K562 (cell line): ENCODE data around the gene ZNF2. TPM values are rescaled to one million over a fixed set of nuclear protein-coding genes. Genes with fewer than 3 reads are reported as not detected.

Experiments used
- CHAMP1 ChIP-seq: fragments of 450-650 bp; IDR thresholded peaks from 2 replicates; pipeline ENCODE4 v1.6.1; 2016; ENCODE audit warnings: mild to moderate bottlenecking
- HNRNPH1 ChIP-seq: fragments of 200-400 bp; formaldehyde crosslinking; optimal IDR thresholded peaks from 2 replicates; pipeline ENCODE3; 2017; ENCODE audit warnings: low read depth, mild to moderate bottlenecking, low read length, moderate library complexity
- L3MBTL2 ChIP-seq: fragments of 450-650 bp; IDR thresholded peaks from 2 replicates; pipeline ENCODE4 v1.6.1; 2016; ENCODE audit warnings: mild to moderate bottlenecking, moderate library complexity
- MAFK ChIP-seq: IDR thresholded peaks from 2 replicates; pipeline ENCODE4 v1.6.1; 2011; ENCODE audit warnings: low read length, improper control_type of control experiment
- MAZ ChIP-seq, 2 experiments: fragments of 450-650 bp in 1 of 2; sonication (generic) in 1 of 2; formaldehyde crosslinking; IDR thresholded peaks in 1 of 2; conservative IDR thresholded peaks in 1 of 2; 2 replicates each; pipeline versions ENCODE4 v1.4.0 to v1.5.0; 2020; ENCODE audit warnings: mild to moderate bottlenecking in 1 of 2, missing genetic modification reagents in 1 of 2
- SIN3B ChIP-seq: fragments of 450-650 bp; IDR thresholded peaks from 2 replicates; pipeline ENCODE4 v1.6.1; 2017; ENCODE audit warnings: low read depth, mild to moderate bottlenecking, moderate library complexity
- SMARCC2 ChIP-seq: fragments of 450-650 bp; IDR thresholded peaks from 2 replicates; pipeline ENCODE4 v1.6.1; 2017; ENCODE audit warnings: antibody characterized with exemption, moderate library complexity, mild to moderate bottlenecking, low read depth
- XRCC5 ChIP-seq: fragments of 200-400 bp; formaldehyde crosslinking; IDR thresholded peaks from 2 replicates; pipeline ENCODE4 v1.6.1; 2017; ENCODE audit warnings: low read depth, mild to moderate bottlenecking, low read length
- ZKSCAN8 ChIP-seq: fragments of 200-800 bp; sonication (Bioruptor generic); IDR thresholded peaks from 2 replicates; pipeline ENCODE4 v1.6.1; 2016; ENCODE audit warnings: missing genetic modification characterization, missing compliant biosample characterization
- ZNF277 ChIP-seq: fragments of 250-450 bp; sonication (Bioruptor Pico); IDR thresholded peaks from 2 replicates; pipeline ENCODE4 v1.8.0; 2022; ENCODE audit warnings: inconsistent platforms, mild to moderate bottlenecking, moderate library complexity, borderline replicate concordance
- ZNF507 ChIP-seq: conservative IDR thresholded peaks from 2 replicates; pipeline ENCODE4 v1.6.1; 2017; ENCODE audit warnings: missing genetic modification characterization, missing compliant biosample characterization
- polyA plus RNA-seq, 8 experiments: library from polyadenylated mRNA; depleted of rRNA in 4 of 8; stranded (reverse) in 5 of 8; unstranded in 3 of 8; fragments of >200 nt; fragmentation: Nextera tagmentation in 2 of 8; fragmentation: Illumina TruSeq in 1 of 8; extraction: Ambion mirVana in 2 of 8; extraction: Trizol in 1 of 8; gene quantifications; 2 replicates each; pipeline versions ENCODE4 v1.2.1 to v1.2.3, GENCODE V29; 2011 to 2014; ENCODE audit warnings: inconsistent platforms in 1 of 8, missing spikeins in 1 of 8
- total RNA-seq, 7 experiments: library from RNA; depleted of rRNA in 6 of 7; stranded (reverse); fragments of >200 nt in 6 of 7; fragmentation: Illumina TruSeq in 2 of 7; extraction: Trizol in 2 of 7; gene quantifications; 2 replicates each; pipeline versions ENCODE4 v1.2.1 to v1.2.3, GENCODE V29; 2011 to 2021; ENCODE audit warnings: low replicate concordance in 1 of 7
- TF ChIP-seq, protein P1 (sequence below): fragments of 250-450 bp; sonication (Bioruptor Pico); IDR thresholded peaks from 2 replicates; pipeline ENCODE4 v1.4.0; 2020; ENCODE audit warnings: mild to moderate bottlenecking, moderate library complexity
- TF ChIP-seq, protein P2 (sequence below), 2 experiments: fragments of 450-650 bp; formaldehyde crosslinking in 1 of 2; IDR thresholded peaks; 2 replicates each; pipeline versions ENCODE4 v1.4.0 to v1.6.1; 2014 to 2020; ENCODE audit warnings: mild to moderate bottlenecking in 2 of 2, borderline replicate concordance in 1 of 2, low read depth in 1 of 2

ZNF2 gene
- total and polyA plus RNA-seq, 9 of the 15 experiments (the other 6 are each of a cell fraction or from before 2014, with no cell fraction given): 1.6 to 4.5 (median 3.4) TPM

DNA sequence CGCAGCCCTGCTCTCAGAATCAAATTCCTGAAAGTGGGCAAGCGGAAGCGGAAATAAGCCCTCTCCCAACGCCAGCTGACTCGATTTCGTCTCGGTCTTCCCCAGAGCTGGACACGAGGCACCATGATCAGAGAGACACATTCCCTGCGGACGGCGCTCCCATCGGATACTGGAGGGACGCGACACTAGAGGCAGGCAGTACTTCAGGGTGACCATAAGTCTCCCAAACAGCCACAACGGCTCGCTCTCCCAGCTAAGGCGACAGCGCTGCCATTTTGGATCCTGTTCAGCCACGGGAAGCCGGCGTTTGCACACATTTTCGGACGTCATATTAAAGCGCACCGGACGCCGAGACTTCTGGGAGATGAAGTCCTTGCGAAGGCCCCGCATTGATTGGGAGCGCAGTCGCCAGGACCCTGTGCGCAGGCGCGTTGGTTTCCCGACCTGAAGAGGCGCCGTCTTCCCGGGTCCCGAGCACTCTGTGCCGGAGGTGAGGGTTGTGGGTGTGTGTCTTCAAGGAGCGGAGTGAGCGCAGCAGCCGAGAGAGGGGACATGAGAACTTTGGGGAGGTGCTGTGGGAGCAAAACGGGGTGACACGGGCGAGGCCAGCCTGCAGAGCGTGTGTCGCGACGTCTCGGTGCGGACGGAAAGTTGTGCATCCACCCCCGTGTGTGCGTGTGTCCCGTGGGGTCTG lies at the start of gene ZNF2 (continued):
- TF ChIP-seq, protein P1, sequence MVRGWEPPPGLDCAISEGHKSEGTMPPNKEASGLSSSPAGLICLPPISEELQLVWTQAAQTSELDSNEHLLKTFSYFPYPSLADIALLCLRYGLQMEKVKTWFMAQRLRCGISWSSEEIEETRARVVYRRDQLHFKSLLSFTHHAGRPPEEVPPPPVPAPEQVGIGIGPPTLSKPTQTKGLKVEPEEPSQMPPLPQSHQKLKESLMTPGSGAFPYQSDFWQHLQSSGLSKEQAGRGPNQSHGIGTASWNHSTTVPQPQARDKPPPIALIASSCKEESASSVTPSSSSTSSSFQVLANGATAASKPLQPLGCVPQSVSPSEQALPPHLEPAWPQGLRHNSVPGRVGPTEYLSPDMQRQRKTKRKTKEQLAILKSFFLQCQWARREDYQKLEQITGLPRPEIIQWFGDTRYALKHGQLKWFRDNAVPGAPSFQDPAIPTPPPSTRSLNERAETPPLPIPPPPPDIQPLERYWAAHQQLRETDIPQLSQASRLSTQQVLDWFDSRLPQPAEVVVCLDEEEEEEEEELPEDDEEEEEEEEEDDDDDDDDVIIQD (CRISPR knock-in tag): no peak
- TF ChIP-seq CHAMP1: no peak
- TF ChIP-seq XRCC5: no peak
- TF ChIP-seq MAZ (CRISPR knock-in tag; conservative IDR thresholded peaks at IDR 0.05 in 1 of 2, IDR thresholded peaks at IDR 0.05 in 1 of 2): peak in 1 of 2 experiments; percentile 51; a peak in 2 of 4 replicates
- no peak for TF ChIP-seq HNRNPH1
- peak; percentile 80 for TF ChIP-seq L3MBTL2
- peak; percentile 29; the same call in 1 of the 2 replicates for TF ChIP-seq MAFK
- no peak for TF ChIP-seq ZNF507 (tag)
- TF ChIP-seq SMARCC2: no peak
- TF ChIP-seq ZNF277 (CRISPR knock-in tag): no peak
- TF ChIP-seq, protein P2, sequence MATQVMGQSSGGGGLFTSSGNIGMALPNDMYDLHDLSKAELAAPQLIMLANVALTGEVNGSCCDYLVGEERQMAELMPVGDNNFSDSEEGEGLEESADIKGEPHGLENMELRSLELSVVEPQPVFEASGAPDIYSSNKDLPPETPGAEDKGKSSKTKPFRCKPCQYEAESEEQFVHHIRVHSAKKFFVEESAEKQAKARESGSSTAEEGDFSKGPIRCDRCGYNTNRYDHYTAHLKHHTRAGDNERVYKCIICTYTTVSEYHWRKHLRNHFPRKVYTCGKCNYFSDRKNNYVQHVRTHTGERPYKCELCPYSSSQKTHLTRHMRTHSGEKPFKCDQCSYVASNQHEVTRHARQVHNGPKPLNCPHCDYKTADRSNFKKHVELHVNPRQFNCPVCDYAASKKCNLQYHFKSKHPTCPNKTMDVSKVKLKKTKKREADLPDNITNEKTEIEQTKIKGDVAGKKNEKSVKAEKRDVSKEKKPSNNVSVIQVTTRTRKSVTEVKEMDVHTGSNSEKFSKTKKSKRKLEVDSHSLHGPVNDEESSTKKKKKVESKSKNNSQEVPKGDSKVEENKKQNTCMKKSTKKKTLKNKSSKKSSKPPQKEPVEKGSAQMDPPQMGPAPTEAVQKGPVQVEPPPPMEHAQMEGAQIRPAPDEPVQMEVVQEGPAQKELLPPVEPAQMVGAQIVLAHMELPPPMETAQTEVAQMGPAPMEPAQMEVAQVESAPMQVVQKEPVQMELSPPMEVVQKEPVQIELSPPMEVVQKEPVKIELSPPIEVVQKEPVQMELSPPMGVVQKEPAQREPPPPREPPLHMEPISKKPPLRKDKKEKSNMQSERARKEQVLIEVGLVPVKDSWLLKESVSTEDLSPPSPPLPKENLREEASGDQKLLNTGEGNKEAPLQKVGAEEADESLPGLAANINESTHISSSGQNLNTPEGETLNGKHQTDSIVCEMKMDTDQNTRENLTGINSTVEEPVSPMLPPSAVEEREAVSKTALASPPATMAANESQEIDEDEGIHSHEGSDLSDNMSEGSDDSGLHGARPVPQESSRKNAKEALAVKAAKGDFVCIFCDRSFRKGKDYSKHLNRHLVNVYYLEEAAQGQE (IDR thresholded peaks at IDR 0.05; ENCODE audit: borderline replicate concordance): no peak
- TF ChIP-seq, protein P2 (CRISPR knock-in tag; IDR thresholded peaks at IDR 0.05; ENCODE audit: low read depth): no peak
- peak; percentile 96 for TF ChIP-seq SIN3B
- no peak for TF ChIP-seq ZKSCAN8
